Right cardiac atrium (tissue), 5 donors: ENCODE measurements around the gene RIF1. TPM values are rescaled to one million over a fixed set of nuclear protein-coding genes. Genes with fewer than 3 reads are reported as not detected.

ENCODE experiments used
- ATAC-seq, 2 donors: fragments of 200-7000 bp; cut with Tn5 transposase; one replicate each; pipeline versions ENCODE4 v1.8.0 to v1.9.1; 2020; ENCODE audit warnings: moderate library complexity in 2 of 2, mild to moderate bottlenecking in 1 of 2
- DNase-seq, 3 donors: peaks; one replicate each; pipeline ENCODE4 v3.0.0-alpha.2; 2020
- H3K27ac ChIP-seq: one replicate; pipeline ENCODE4 v1.5.1; 2013; ENCODE audit warnings: mild to moderate bottlenecking, low read length, control low read depth, moderate library complexity
- H3K27me3 ChIP-seq: one replicate; pipeline ENCODE4 v1.6.1; 2013; ENCODE audit not compliant: control insufficient read depth, insufficient read depth
- H3K4me1 ChIP-seq: one replicate; pipeline ENCODE4 v1.6.1; 2013; ENCODE audit warnings: low read length; ENCODE audit not compliant: control insufficient read depth, insufficient read depth
- H3K4me3 ChIP-seq: one replicate; pipeline ENCODE4 v1.5.1; 2013; ENCODE audit warnings: low read length, control low read depth
- H3K9me3 ChIP-seq: one replicate; pipeline ENCODE4 v1.6.1; 2013; ENCODE audit warnings: low read length; ENCODE audit not compliant: control insufficient read depth
- WGBS: extraction: QIAGEN DNeasy Blood & Tissue Kit; methylation state at CpG from one replicate; pipeline ENCODE4 v1.1.7; 2013; 5-methylcytosine and 5-hydroxymethylcytosine counted together
- intact Hi-C, 4 donors: fragments of 100-400 bp; cut with DNase I; formaldehyde crosslinking; loops; one replicate each; pipeline versions ENCODE4 v1.11.0 to v1.14.0; 2022 to 2023
- polyA plus RNA-seq: library from polyadenylated mRNA; stranded (reverse); fragments of 200-250 nt; gene quantifications from one replicate; pipeline ENCODE4 v1.2.3, GENCODE V29; 2013
- total RNA-seq, 4 donors: library from RNA; stranded (reverse); fragmentation: NEBNext Ultra II Directional; extraction: Animal tissue kit (Norgen Biotek cat#: 25700); gene quantifications; one replicate each; pipeline ENCODE4 v1.2.1, GENCODE V29; 2021
- donor health status: healthy with polysubstance abuse.
- donor health status: DM: no; HTN: yes; CAD: no.
- donor health status: DM: no; HTN: no; CAD: no.
- donor health status: DM: no; HTN: yes; CAD: no; lungs with severe emphysema.
- donor health status: DM: yes; HTN: yes; CAD: no.

The RIF1 gene
- total and polyA plus RNA-seq, 5 donors, result 2.8 to 18.9 (median 17.7) TPM

GRCh38 chr2:151478011-151478410 is 68.3 kb downstream of the RIF1 start:
- no peak for ATAC-seq
- intact Hi-C loops, result no loop called here
- Histone ChIP-seq H3K4me1 (no peaks in the 10 kb centered on the region), H3K9me3 (no peaks in the 10 kb centered on the region), H3K27me3 (no peaks in the 10 kb centered on the region), H3K27ac (no peak overlapping the region), H3K4me3 (no peak overlapping the region)
- no peak for DNase-seq
- WGBS, result 98% methylated on average over 4 of the region's 4 CpGs

GRCh38 chr2:151481744-151482143 is 72.0 kb downstream of the RIF1 start:
- Histone ChIP-seq H3K27me3 (no peaks in the 10 kb centered on the region), H3K4me3 (no peak overlapping the region), H3K27ac (no peak overlapping the region), H3K4me1 (no peaks in the 10 kb centered on the region), H3K9me3 (no peaks in the 10 kb centered on the region)
- intact Hi-C loops, result no loop called here
- 92% methylated on average over 5 of the region's 5 CpGs for WGBS
- no peak for ATAC-seq
- no peak for DNase-seq

GRCh38 chr2:151482171-151482725 is 72.5 kb downstream of the RIF1 start:
- intact Hi-C loops, result no loop called here
- WGBS, result 94% methylated on average over 4 of the region's 4 CpGs

GRCh38 chr2:151483546-151483945 is 73.8 kb downstream of the RIF1 start:
- no peak overlapping the region for H3K4me3 ChIP-seq
- ATAC-seq, result no peak
- WGBS, result 96% methylated on average over 6 of the region's 6 CpGs
- H3K27me3 ChIP-seq, result no peaks in the 10 kb centered on the region
- intact Hi-C loops, result no loop called here
- no peaks in the 10 kb centered on the region for H3K4me1 ChIP-seq
- H3K27ac ChIP-seq, result no peak overlapping the region
- H3K9me3 ChIP-seq, result no peaks in the 10 kb centered on the region
- no peak for DNase-seq

More at GRCh38 chr2:151482171-151482725, 72.5 kb downstream of the RIF1 start:
- DNase-seq, result no peak
- Histone ChIP-seq H3K9me3 (no peaks in the 10 kb centered on the region), H3K4me3 (no peak overlapping the region), H3K27me3 (no peaks in the 10 kb centered on the region), H3K27ac (no peak overlapping the region), H3K4me1 (no peaks in the 10 kb centered on the region)
- ATAC-seq, result no peak

- Histone ChIP-seq H3K27ac (no peak overlapping the region), H3K9me3 (no peaks in the 10 kb centered on the region), H3K27me3 (no peaks in the 10 kb centered on the region), H3K4me1 (no peaks in the 10 kb centered on the region), H3K4me3 (no peak overlapping the region)
- DNase-seq (no peak), ATAC-seq (no peak)
- intact Hi-C loops, result no loop called here
- WGBS, result over 99% methylated on average over 4 of the region's 4 CpGs
Measured at GRCh38 chr2:151484100-151484499, 74.4 kb downstream of the RIF1 start.

GRCh38 chr2:151486053-151486452 is 76.4 kb downstream of the RIF1 start:
- Histone ChIP-seq H3K4me1 (no peaks in the 10 kb centered on the region), H3K4me3 (no peak overlapping the region), H3K9me3 (no peaks in the 10 kb centered on the region), H3K27ac (no peak overlapping the region), H3K27me3 (no peaks in the 10 kb centered on the region)
- no peak for ATAC-seq
- WGBS, result 93% methylated on average over 1 of the region's 1 CpG
- intact Hi-C loops, result no loop called here
- no peak for DNase-seq

- no peak overlapping the region for H3K27ac ChIP-seq
- WGBS, result 98% methylated on average over 9 of the region's 9 CpGs
- intact Hi-C loops, result no loop called here
- H3K27me3 ChIP-seq, result no peaks in the 10 kb centered on the region
- ATAC-seq (no peak), DNase-seq (no peak)
- H3K4me1 ChIP-seq, result no peaks in the 10 kb centered on the region
- H3K4me3 ChIP-seq, result no peak overlapping the region
- no peaks in the 10 kb centered on the region for H3K9me3 ChIP-seq
Measured at GRCh38 chr2:151490276-151490675, 80.6 kb downstream of the RIF1 start.

GRCh38 chr2:151491496-151491895 is 81.8 kb downstream of the RIF1 start:
- Histone ChIP-seq H3K27me3 (no peaks in the 10 kb centered on the region), H3K9me3 (no peaks in the 10 kb centered on the region), H3K27ac (no peak overlapping the region), H3K4me1 (no peaks in the 10 kb centered on the region), H3K4me3 (no peak overlapping the region)
- intact Hi-C loops, result no loop called here
- 90% methylated on average over 4 of the region's 4 CpGs for WGBS
- ATAC-seq (no peak), DNase-seq (no peak)

- no peaks in the 10 kb centered on the region for H3K27me3 ChIP-seq
- H3K4me3 ChIP-seq, result no peak overlapping the region
- H3K9me3 ChIP-seq, result no peaks in the 10 kb centered on the region
- DNase-seq, result no peak
- no peaks in the 10 kb centered on the region for H3K4me1 ChIP-seq
- no peak overlapping the region for H3K27ac ChIP-seq
- intact Hi-C loops, result no loop called here
- WGBS, result 89% methylated on average over 1 of the region's 1 CpG
- no peak for ATAC-seq
Measured at GRCh38 chr2:151498178-151498577, 88.5 kb downstream of the RIF1 start.

- DNase-seq (no peak), ATAC-seq (no peak)
- intact Hi-C loops, result no loop called here
- WGBS, result 95% methylated on average over 4 of the region's 4 CpGs
- Histone ChIP-seq H3K9me3 (no peaks in the 10 kb centered on the region), H3K27me3 (no peaks in the 10 kb centered on the region), H3K4me1 (no peaks in the 10 kb centered on the region), H3K27ac (no peak overlapping the region), H3K4me3 (no peak overlapping the region)
Measured at GRCh38 chr2:151506170-151506569, 96.5 kb downstream of the RIF1 start.

GRCh38 chr2:151508519-151508918 is 98.8 kb downstream of the RIF1 start:
- no peak overlapping the region for H3K4me3 ChIP-seq
- 90% methylated on average over 3 of the region's 3 CpGs for WGBS
- intact Hi-C loops, result no loop called here
- no peaks in the 10 kb centered on the region for H3K9me3 ChIP-seq
- H3K27me3 ChIP-seq, result no peaks in the 10 kb centered on the region
- ATAC-seq, result no peak
- no peaks in the 10 kb centered on the region for H3K4me1 ChIP-seq
- no peak overlapping the region for H3K27ac ChIP-seq
- no peak for DNase-seq

GRCh38 chr2:151518802-151519201 is 109.1 kb downstream of the RIF1 start:
- intact Hi-C loops, result no loop called here
- Histone ChIP-seq H3K4me3 (no peak overlapping the region), H3K27me3 (no peaks in the 10 kb centered on the region), H3K4me1 (no peaks in the 10 kb centered on the region), H3K27ac (no peak overlapping the region), H3K9me3 (no peaks in the 10 kb centered on the region)
- 81% methylated on average over 3 of the region's 3 CpGs for WGBS
- DNase-seq (no peak), ATAC-seq (no peak)
